ENCODE data around the gene VWA7. TPM values are rescaled to one million over a fixed set of nuclear protein-coding genes. Genes with fewer than 3 reads are reported as not detected.

The VWA7 gene
- total RNA-seq, 1 donor = 0.36 TPM

DNA sequence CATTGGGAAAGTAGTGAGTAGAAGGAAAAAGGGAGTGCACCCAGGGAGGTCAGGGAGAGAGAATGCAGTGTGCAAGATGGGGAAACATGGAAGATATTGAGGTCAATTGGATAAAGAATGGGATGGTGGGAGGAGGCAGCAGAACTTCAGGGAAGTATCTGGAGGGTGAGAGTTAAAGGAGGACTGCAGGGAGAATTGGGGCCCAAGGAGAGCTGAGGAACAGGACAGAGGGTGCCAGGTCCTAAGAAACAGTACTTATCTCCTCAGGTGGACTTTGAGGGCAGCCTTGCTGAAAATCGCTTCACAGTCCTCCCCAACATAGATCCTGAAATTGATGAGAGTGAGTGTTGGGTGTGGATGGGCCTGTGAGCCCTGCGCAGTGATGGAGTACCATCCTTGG is 18.8 kb downstream of the VWA7 start:
- Histone ChIP-seq H3K4me1 (ENCODE audit: insufficient read depth, low read length) (peaks cover 1% of the 10 kb centered on the region), H3K27ac (ENCODE audit: low read depth, low read length) (no peak overlapping the region), H4K20me1 (ENCODE audit: insufficient read depth, low read length) (no peaks in the 10 kb centered on the region), H3K4me3 (ENCODE audit: insufficient read depth, low read length) (no peak overlapping the region), H3K4me2 (ENCODE audit: insufficient read depth, low read length) (no peak overlapping the region), H3K79me2 (ENCODE audit: insufficient read depth, low read length) (no peaks in the 10 kb centered on the region), H2AFZ (ENCODE audit: low read length) (no peak overlapping the region), H3K9me3 (ENCODE audit: low read depth, low read length) (no peaks in the 10 kb centered on the region), H3K36me3 (ENCODE audit: insufficient read depth, low read length) (peaks cover 25% of the 10 kb centered on the region), H3K27me3 (ENCODE audit: insufficient read depth, low read length) (no peaks in the 10 kb centered on the region)
- DNase-seq (ENCODE audit: insufficient read length, low spot score, missing footprints) = no peak
- TF ChIP-seq, protein P1, sequence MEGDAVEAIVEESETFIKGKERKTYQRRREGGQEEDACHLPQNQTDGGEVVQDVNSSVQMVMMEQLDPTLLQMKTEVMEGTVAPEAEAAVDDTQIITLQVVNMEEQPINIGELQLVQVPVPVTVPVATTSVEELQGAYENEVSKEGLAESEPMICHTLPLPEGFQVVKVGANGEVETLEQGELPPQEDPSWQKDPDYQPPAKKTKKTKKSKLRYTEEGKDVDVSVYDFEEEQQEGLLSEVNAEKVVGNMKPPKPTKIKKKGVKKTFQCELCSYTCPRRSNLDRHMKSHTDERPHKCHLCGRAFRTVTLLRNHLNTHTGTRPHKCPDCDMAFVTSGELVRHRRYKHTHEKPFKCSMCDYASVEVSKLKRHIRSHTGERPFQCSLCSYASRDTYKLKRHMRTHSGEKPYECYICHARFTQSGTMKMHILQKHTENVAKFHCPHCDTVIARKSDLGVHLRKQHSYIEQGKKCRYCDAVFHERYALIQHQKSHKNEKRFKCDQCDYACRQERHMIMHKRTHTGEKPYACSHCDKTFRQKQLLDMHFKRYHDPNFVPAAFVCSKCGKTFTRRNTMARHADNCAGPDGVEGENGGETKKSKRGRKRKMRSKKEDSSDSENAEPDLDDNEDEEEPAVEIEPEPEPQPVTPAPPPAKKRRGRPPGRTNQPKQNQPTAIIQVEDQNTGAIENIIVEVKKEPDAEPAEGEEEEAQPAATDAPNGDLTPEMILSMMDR (IDR thresholded peaks at IDR 0.05; ENCODE audit: extremely low read depth, low read depth, low read length) = no peak

DNA sequence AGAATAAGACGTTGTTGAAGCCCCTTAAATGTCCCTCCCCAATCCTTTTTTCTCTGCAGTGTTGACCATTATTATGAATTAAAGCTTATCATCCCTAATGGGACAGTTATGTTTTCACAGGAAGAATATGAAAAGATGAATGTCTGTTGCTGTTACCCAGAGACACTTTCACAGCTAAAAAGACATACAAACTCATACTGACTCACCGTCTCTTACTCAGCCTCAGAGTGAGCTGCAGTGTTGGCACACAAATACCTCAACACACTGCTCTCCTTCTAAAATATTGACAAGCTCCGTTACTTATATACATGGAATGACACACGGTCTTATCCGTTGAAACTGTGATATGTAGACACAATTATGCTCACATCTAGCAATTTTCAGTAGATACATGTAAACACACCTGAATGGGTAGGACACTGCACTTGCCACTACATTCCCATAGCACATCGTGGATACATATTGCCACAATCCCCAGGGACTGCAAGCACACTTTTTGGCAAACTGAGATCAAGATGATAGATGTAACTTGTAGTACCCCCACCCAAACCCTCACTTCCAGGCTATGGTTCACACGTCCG is 24.3 kb downstream of the VWA7 start:
- Histone ChIP-seq H3K79me2 (ENCODE audit: insufficient read depth, low read length) (no peaks in the 10 kb centered on the region), H3K36me3 (ENCODE audit: insufficient read depth, low read length) (peaks cover 7% of the 10 kb centered on the region), H3K27ac (ENCODE audit: low read depth, low read length) (peak overlapping the region; percentile 71), H2AFZ (ENCODE audit: low read length) (no peak overlapping the region), H3K27me3 (ENCODE audit: insufficient read depth, low read length) (no peaks in the 10 kb centered on the region), H4K20me1 (ENCODE audit: insufficient read depth, low read length) (no peaks in the 10 kb centered on the region), H3K4me3 (ENCODE audit: insufficient read depth, low read length) (peak overlapping the region; percentile 20), H3K4me1 (ENCODE audit: insufficient read depth, low read length) (peaks cover 12% of the 10 kb centered on the region), H3K4me2 (ENCODE audit: insufficient read depth, low read length) (peak overlapping the region; percentile 74), H3K9me3 (ENCODE audit: low read depth, low read length) (no peaks in the 10 kb centered on the region)
- peak; percentile 86 for DNase-seq (ENCODE audit: insufficient read length, low spot score, missing footprints)
- TF ChIP-seq, protein P1 (IDR thresholded peaks at IDR 0.05; ENCODE audit: extremely low read depth, low read depth, low read length) = no peak

DNA sequence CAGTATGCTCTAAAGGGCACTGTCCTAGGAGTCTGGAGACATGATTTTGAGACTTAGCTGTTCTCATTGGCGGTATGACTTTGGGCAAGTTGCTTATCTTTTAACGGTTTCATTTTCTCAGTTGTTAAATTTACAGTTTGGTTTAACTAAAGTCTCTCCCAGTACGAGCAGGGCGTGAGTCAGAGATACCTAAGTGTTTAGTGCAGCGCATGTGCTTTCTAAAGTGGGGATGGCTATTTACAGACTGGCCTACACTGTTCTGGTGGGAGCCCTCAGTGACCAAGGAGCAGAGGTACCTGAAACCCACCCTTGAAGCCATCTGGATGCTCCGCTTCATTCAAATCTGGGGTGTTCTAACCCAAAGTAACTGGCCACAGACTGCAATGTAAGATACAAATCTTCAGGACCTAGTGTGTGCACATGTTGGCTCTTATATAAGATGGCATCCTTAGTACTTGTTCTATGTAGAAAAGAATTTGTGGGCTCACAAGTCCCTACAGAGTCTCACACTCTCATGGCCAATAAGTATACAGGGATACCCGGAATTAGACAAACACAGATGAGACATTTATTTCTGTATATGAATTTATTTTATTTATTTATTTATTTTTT is 26.6 kb downstream of the VWA7 start:
- no peaks in the 10 kb centered on the region for H3K79me2 ChIP-seq (ENCODE audit: insufficient read depth, low read length)
- peak; percentile 66 for DNase-seq (ENCODE audit: insufficient read length, low spot score, missing footprints)
- H3K36me3 ChIP-seq (ENCODE audit: insufficient read depth, low read length) = peaks cover 12% of the 10 kb centered on the region
- H3K4me1 ChIP-seq (ENCODE audit: insufficient read depth, low read length) = peaks cover 17% of the 10 kb centered on the region
- H3K27me3 ChIP-seq (ENCODE audit: insufficient read depth, low read length) = no peaks in the 10 kb centered on the region
- H3K4me3 ChIP-seq (ENCODE audit: insufficient read depth, low read length) = no peak overlapping the region
- no peaks in the 10 kb centered on the region for H4K20me1 ChIP-seq (ENCODE audit: insufficient read depth, low read length)
- peak overlapping the region; percentile 35 for H2AFZ ChIP-seq (ENCODE audit: low read length)
- no peak overlapping the region for H3K4me2 ChIP-seq (ENCODE audit: insufficient read depth, low read length)
- H3K9me3 ChIP-seq (ENCODE audit: low read depth, low read length) = no peaks in the 10 kb centered on the region
- TF ChIP-seq, protein P1 (IDR thresholded peaks at IDR 0.05; ENCODE audit: extremely low read depth, low read depth, low read length) = no peak
- H3K27ac ChIP-seq (ENCODE audit: low read depth, low read length) = no peak overlapping the region

DNA sequence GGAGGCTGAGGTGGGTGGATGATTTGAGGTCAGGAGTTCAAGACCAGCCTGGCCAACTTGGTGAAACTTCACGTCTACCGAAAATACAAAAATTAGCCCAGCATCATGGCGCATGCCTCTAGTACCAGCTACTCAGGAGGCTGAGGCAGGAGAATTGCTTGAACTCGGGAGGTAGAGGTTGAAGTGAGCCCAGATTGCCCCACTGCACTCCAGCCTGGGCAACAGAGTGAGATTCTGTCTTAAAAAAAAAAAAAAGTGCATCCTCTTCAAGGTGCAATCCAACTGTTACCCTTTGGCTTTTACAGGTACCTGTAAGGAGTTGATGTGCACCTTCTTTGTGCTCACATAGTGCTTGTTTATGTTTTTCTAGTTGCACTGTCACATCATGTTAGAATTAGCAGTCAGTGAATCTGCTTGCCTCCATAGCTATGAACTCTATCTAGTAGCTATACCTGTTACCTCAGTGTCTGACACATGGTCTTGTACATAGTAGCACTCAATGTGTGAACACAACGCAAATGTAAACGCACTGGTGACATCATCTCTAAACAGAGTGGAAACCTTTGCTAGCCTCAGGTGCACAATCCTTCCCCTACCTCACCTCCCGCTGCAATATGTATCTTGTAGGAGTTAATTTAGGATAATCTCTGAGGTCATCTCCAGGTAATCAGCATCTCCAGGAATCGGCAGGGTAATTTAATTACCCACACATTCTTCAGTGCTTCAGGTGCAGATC is 27.7 kb downstream of the VWA7 start:
- Histone ChIP-seq H3K27me3 (ENCODE audit: insufficient read depth, low read length) (no peaks in the 10 kb centered on the region), H2AFZ (ENCODE audit: low read length) (no peak overlapping the region), H3K27ac (ENCODE audit: low read depth, low read length) (no peak overlapping the region), H3K79me2 (ENCODE audit: insufficient read depth, low read length) (no peaks in the 10 kb centered on the region), H3K4me3 (ENCODE audit: insufficient read depth, low read length) (no peak overlapping the region), H3K4me2 (ENCODE audit: insufficient read depth, low read length) (no peak overlapping the region), H3K9me3 (ENCODE audit: low read depth, low read length) (no peaks in the 10 kb centered on the region), H4K20me1 (ENCODE audit: insufficient read depth, low read length) (no peaks in the 10 kb centered on the region), H3K4me1 (ENCODE audit: insufficient read depth, low read length) (peaks cover 17% of the 10 kb centered on the region), H3K36me3 (ENCODE audit: insufficient read depth, low read length) (peaks cover 12% of the 10 kb centered on the region)
- DNase-seq (ENCODE audit: insufficient read length, low spot score, missing footprints) = no peak
- TF ChIP-seq, protein P1 (IDR thresholded peaks at IDR 0.05; ENCODE audit: extremely low read depth, low read depth, low read length) = no peak

Measured in osteoblast (primary cell).